GM12878 (cell line): Measurements from ENCODE around the gene CNNM4. TPM values are rescaled to one million over a fixed set of nuclear protein-coding genes. Genes with fewer than 3 reads are reported as not detected.
"Not testable (repeated sequence)": the region's sequence is repeated elsewhere in the genome, so short reads cannot be mapped to it uniquely, and the experiment has no call there.

Experiments
- ATAC-seq: fragments of 200-7000 bp; cut with Tn5 transposase; 3 replicates; pipeline ENCODE4 v1.9.1; 2020; ENCODE audit warnings: mild to moderate bottlenecking, moderate library complexity
- BruUV-seq: library from RNA; stranded (reverse); fragments of 400-500 nt; replicated peaks from 2 replicates; lab custom pipeline; 2021; lab: Mats Ljungman, UMichigan
- CTCF ChIA-PET: fragments of 300-600 bp; sonication (Branson Sonifier 250); formaldehyde crosslinking; extraction: SDS; loops from one replicate; lab custom pipeline; 2021; ENCODE audit warnings: inconsistent platforms; lab: Yijun Ruan, JAX
- POLR2A ChIA-PET: fragments of 350-600 bp; formaldehyde crosslinking; extraction: SDS; loops from one replicate; lab custom pipeline; 2021; ENCODE audit warnings: inconsistent platforms; lab: Charles Lee
- RAD21 ChIA-PET: fragments of 300-600 bp; sonication (Branson Sonifier 250); formaldehyde crosslinking; loops from one replicate; lab custom pipeline; 2023; ENCODE audit warnings: antibody characterized with exemption; ENCODE audit not compliant: unreplicated experiment; lab: Charles Lee
- SMC1A ChIA-PET: fragments of 300-600 bp; sonication (Branson Sonifier 250); formaldehyde crosslinking; loops from one replicate; lab custom pipeline; 2023; ENCODE audit not compliant: unreplicated experiment, uncharacterized antibody; lab: Charles Lee
- DNase-seq: peaks from one replicate; pipeline ENCODE4 v3.0.0-alpha.2; 2011; ENCODE audit warnings: low read depth, low spot score
- FAIRE-seq: peaks from 3 replicates; lab custom pipeline; 2011; peaks lifted over from hg19 to GRCh38; lab: Jason Lieb, UNC
- H2AFZ ChIP-seq: 2 replicates; pipeline ENCODE4 v1.6.0; 2011; ENCODE audit warnings: low read depth, low read length, control low read depth; ENCODE audit not compliant: control insufficient read depth
- H3K27ac ChIP-seq: 2 replicates; pipeline ENCODE4 v1.5.1; 2011; ENCODE audit warnings: control low read depth; ENCODE audit not compliant: control insufficient read depth, insufficient read depth
- H3K27me3 ChIP-seq, 2 experiments: replicated peaks in 1 of 2; 2 replicates each; pipeline versions ENCODE4 v1.6.0 to v1.6.1; 2011; ENCODE audit warnings: low read length in 1 of 2; ENCODE audit not compliant: control insufficient read depth in 2 of 2, insufficient read depth in 2 of 2
- H3K36me3 ChIP-seq, 2 experiments: 2 replicates each; pipeline ENCODE4 v1.5.1; 2011; ENCODE audit warnings: low read length in 1 of 2; ENCODE audit not compliant: control insufficient read depth in 2 of 2, insufficient read depth in 2 of 2
- H3K4me1 ChIP-seq: 2 replicates; pipeline ENCODE4 v1.6.1; 2011; ENCODE audit warnings: mild to moderate bottlenecking, low read length, moderate library complexity, mixed read lengths; ENCODE audit not compliant: control insufficient read depth, insufficient read depth
- H3K4me2 ChIP-seq: 2 replicates; pipeline ENCODE4 v1.6.0; 2011; ENCODE audit warnings: control low read depth; ENCODE audit not compliant: control insufficient read depth, insufficient read depth
- H3K4me3 ChIP-seq: fragments of 200-600 bp; sonication (generic); 2 replicates; pipeline ENCODE4 v1.5.1; 2016
- H3K79me2 ChIP-seq: 2 replicates; pipeline ENCODE4 v1.6.0; 2011; ENCODE audit warnings: low read length; ENCODE audit not compliant: control insufficient read depth, insufficient read depth
- H3K9ac ChIP-seq: 2 replicates; pipeline ENCODE4 v1.8.0; 2011; ENCODE audit warnings: low read length, control low read depth, mixed read lengths; ENCODE audit not compliant: control insufficient read depth, insufficient read depth
- H3K9me3 ChIP-seq: replicated peaks from 3 replicates; pipeline ENCODE4 v1.5.1; 2011; ENCODE audit warnings: mild to moderate bottlenecking, low read length; ENCODE audit not compliant: control insufficient read depth, insufficient read depth
- H4K20me1 ChIP-seq: 2 replicates; pipeline ENCODE4 v1.6.0; 2011; ENCODE audit not compliant: control insufficient read depth, insufficient read depth
- CBX5 ChIP-seq: sonication (generic); IDR thresholded peaks from 2 replicates; pipeline ENCODE4 v1.6.1; 2016; ENCODE audit warnings: low read depth, moderate library complexity, mild to moderate bottlenecking, inconsistent platforms
- CHD2 ChIP-seq: IDR thresholded peaks from 2 replicates; pipeline ENCODE4 v1.6.1; 2011; ENCODE audit warnings: low read depth, low read length, improper control_type of control experiment, borderline replicate concordance
- CREM ChIP-seq: IDR thresholded peaks from 2 replicates; pipeline ENCODE4 v1.6.1; 2014; ENCODE audit warnings: antibody characterized with exemption, low read depth
- CTCF ChIP-seq, 3 experiments: IDR thresholded peaks in 2 of 3; conservative IDR thresholded peaks in 1 of 3; 2 replicates each; pipeline ENCODE4 v1.5.1; 2011; ENCODE audit warnings: low read depth in 3 of 3, low read length in 3 of 3, mild to moderate bottlenecking in 3 of 3, control low read depth in 2 of 3, moderate library complexity in 2 of 3, inconsistent platforms in 1 of 3, mixed read lengths in 1 of 3; ENCODE audit not compliant: control insufficient read depth in 2 of 3, insufficient read depth in 1 of 3; ENCODE audit errors: extremely low read depth in 1 of 3
- ETV6 ChIP-seq, 2 experiments: fragments of 450-650 bp in 1 of 2; IDR thresholded peaks in 1 of 2; conservative IDR thresholded peaks in 1 of 2; 2 replicates each; pipeline ENCODE4 v1.6.1; 2014; ENCODE audit warnings: antibody characterized with exemption in 1 of 2, borderline replicate concordance in 1 of 2, low read depth in 1 of 2, mild to moderate bottlenecking in 1 of 2, moderate library complexity in 1 of 2
- NFXL1 ChIP-seq: fragments of 450-650 bp; IDR thresholded peaks from 2 replicates; pipeline ENCODE4 v1.6.1; 2017; ENCODE audit warnings: antibody characterized with exemption, mild to moderate bottlenecking, borderline replicate concordance
- NFYA ChIP-seq: IDR thresholded peaks from 2 replicates; pipeline ENCODE4 v1.6.1; 2011; ENCODE audit warnings: low read depth, mild to moderate bottlenecking, low read length, improper control_type of control experiment, borderline replicate concordance
- RAD51 ChIP-seq: fragments of 450-650 bp; IDR thresholded peaks from 2 replicates; pipeline ENCODE4 v1.6.1; 2016; ENCODE audit warnings: moderate library complexity, mild to moderate bottlenecking, inconsistent platforms
- SMARCA5 ChIP-seq: fragments of 450-650 bp; IDR thresholded peaks from 2 replicates; pipeline ENCODE4 v1.6.1; 2017; ENCODE audit warnings: mild to moderate bottlenecking
- TCF12 ChIP-seq: IDR thresholded peaks from 2 replicates; pipeline ENCODE4 v1.6.1; 2011; ENCODE audit warnings: low read depth, mild to moderate bottlenecking, low read length
- TCF3 ChIP-seq: IDR thresholded peaks from 2 replicates; pipeline ENCODE4 v1.6.1; 2012; ENCODE audit warnings: low read depth, mild to moderate bottlenecking, low read length, borderline replicate concordance; ENCODE audit not compliant: insufficient read depth
- YY1 ChIP-seq: IDR thresholded peaks from 2 replicates; pipeline ENCODE4 v1.6.1; 2011; ENCODE audit warnings: low read depth, mild to moderate bottlenecking, low read length
- WGBS: methylation state at CpG from one replicate; pipeline ENCODE4 v1.1.6; 2016; ENCODE audit warnings: low lambda C conversion rate; ENCODE audit not compliant: insufficient replicate concordance, insufficient coverage; ENCODE audit errors: missing lambda C conversion rate; 5-methylcytosine and 5-hydroxymethylcytosine counted together
- in situ Hi-C: fragments of 300-500 bp; cut with MboI; formaldehyde crosslinking; loops from 9 replicates; pipeline ENCODE4 v1.14.3; 2018; ENCODE audit warnings: mixed read lengths
- intact Hi-C: fragments of 100-400 bp; cut with micrococcal nuclease; formaldehyde crosslinking; loops from one replicate; pipeline ENCODE4 v1.14.2; 2022; ENCODE audit not compliant: unreplicated experiment
- polyA plus RNA-seq, 11 experiments: library from polyadenylated mRNA; depleted of rRNA in 4 of 11; unstranded in 6 of 11; stranded (reverse) in 5 of 11; fragments of >200 nt; fragmentation: Nextera tagmentation in 4 of 11; fragmentation: Illumina TruSeq in 1 of 11; extraction: Ambion mirVana in 4 of 11; extraction: Trizol in 1 of 11; gene quantifications; 1 replicate in 1 of 11; 2 replicates in 10 of 11; pipeline versions ENCODE4 v1.2.1 to v1.2.3, GENCODE V29; 2011 to 2016; ENCODE audit warnings: inconsistent platforms in 2 of 11, missing spikeins in 2 of 11, low read depth in 1 of 11
- total RNA-seq, 4 experiments: library from RNA; depleted of rRNA in 3 of 4; stranded (reverse); fragments of >200 nt in 3 of 4; fragmentation: Illumina TruSeq in 1 of 4; extraction: Trizol in 1 of 4; gene quantifications; 2 replicates each; pipeline versions ENCODE4 v1.2.1 to v1.2.3, GENCODE V29; 2013 to 2021

The CNNM4 gene
- total and polyA plus RNA-seq, 10 of the 15 experiments (the other 5 are each of a cell fraction or from before 2014, with no cell fraction given), result 2.4 to 13.8 (median 8.1) TPM

DNA sequence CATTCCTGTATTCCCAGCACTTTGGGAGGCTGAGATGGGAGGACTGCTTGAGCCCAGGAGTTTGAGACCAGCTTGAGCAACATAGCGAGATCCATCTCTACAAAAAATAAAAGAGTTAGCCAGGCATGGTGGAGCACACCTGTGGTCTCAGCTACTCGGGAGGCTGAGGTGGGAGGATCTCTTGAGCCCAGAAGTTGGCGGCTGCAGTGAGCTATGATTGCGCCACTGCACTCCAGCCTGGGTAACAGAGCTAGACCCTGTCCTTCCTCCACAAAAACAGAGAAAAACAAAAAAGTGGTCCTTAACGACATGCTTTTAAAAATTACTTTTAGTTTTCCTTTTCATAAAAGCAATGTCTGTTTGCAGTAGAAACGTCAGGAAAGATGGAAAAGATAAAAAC lies 35.8 kb downstream of the CNNM4 start:
- H3K27me3 ChIP-seq, intact Hi-C loops, H3K4me1 ChIP-seq, DNase-seq, H4K20me1 ChIP-seq, H3K9ac ChIP-seq, RAD21 ChIA-PET, ATAC-seq, H3K4me2 ChIP-seq, BruUV-seq, H3K27ac ChIP-seq, H3K4me3 ChIP-seq, FAIRE-seq, H3K9me3 ChIP-seq, H2AFZ ChIP-seq, H3K79me2 ChIP-seq, in situ Hi-C loops: not testable (repeated sequence)
- 75% methylated on average over 6 of the region's 6 CpGs for WGBS
- H3K36me3 ChIP-seq, result peaks cover 9 to 17% of the 10 kb centered on the region in 2 experiments
- CTCF ChIA-PET, result interaction anchor here (0.6 to 1.2 kb wide), 2 partner anchors 33 to 36 kb away, joined by 3 read pairs; partner anchors contain the start of gene CNNM4
- POLR2A ChIA-PET, result interaction anchor here (1.1 kb wide), 1 partner anchor 35 kb away, joined by 3 read pairs; no protein-coding TSS in a partner anchor
- SMC1A ChIA-PET, result interaction anchor here (1.0 to 1.2 kb wide), 2 partner anchors 9 to 33 kb away, joined by 3 to 4 read pairs; no protein-coding TSS in a partner anchor

GRCh38 chr2:96797066-96797625 lies 36.4 kb downstream of the CNNM4 start:
- no TSS peak for BruUV-seq
- in situ Hi-C loops (no loop called here), intact Hi-C loops (no loop called here)
- ChIA-PET SMC1A (interaction anchor here (0.6 to 1.2 kb wide), 3 partner anchors 9 to 34 kb away, joined by 3 to 4 read pairs (median 4); no protein-coding TSS in a partner anchor), CTCF (interaction anchor here (0.6 to 2.6 kb wide), 5 partner anchors 13 to 51 kb away, joined by 3 to 10 read pairs (median 4); partner anchors contain the start of gene CNNM4), POLR2A (interaction anchor here (1.1 kb wide), 1 partner anchor 36 kb away, joined by 3 read pairs; no protein-coding TSS in a partner anchor), RAD21 (interaction anchor here (1.2 kb wide), 1 partner anchor 23 kb away, joined by 4 read pairs; no protein-coding TSS in a partner anchor)
- H3K9me3 ChIP-seq, result no peaks in the 10 kb centered on the region
- 89% methylated on average over 22 of the region's 23 CpGs for WGBS
- H3K79me2 ChIP-seq, result no peaks in the 10 kb centered on the region; the same call in 1 of the 2 replicates
- no peak for DNase-seq
- peaks cover 16 to 22% of the 10 kb centered on the region in 2 experiments for H3K36me3 ChIP-seq
- TF ChIP-seq TCF3, result no peak
- TF ChIP-seq TCF12, result no peak
- no peak for TF ChIP-seq ETV6 (conservative IDR thresholded peaks at IDR 0.05 in 1 of 2, IDR thresholded peaks at IDR 0.05 in 1 of 2; ENCODE audit: borderline replicate concordance in 1 of 2, low read depth in 1 of 2)
- TF ChIP-seq NFXL1, result no peak
- no peak for TF ChIP-seq YY1
- no peak for TF ChIP-seq SMARCA5
- no peak for TF ChIP-seq CBX5
- TF ChIP-seq CHD2, result no peak
- TF ChIP-seq CREM, result no peak
- TF ChIP-seq CTCF (IDR thresholded peaks at IDR 0.05 in 2 of 3, conservative IDR thresholded peaks at IDR 0.05 in 1 of 3; ENCODE audit: control insufficient read depth in 2 of 3, extremely low read depth in 1 of 3, insufficient read depth in 1 of 3, low read depth in 3 of 3, low read length in 3 of 3), result no peak
- TF ChIP-seq RAD51, result no peak
- TF ChIP-seq NFYA, result no peak
- H2AFZ ChIP-seq, result no peak overlapping the region
- H3K27me3 ChIP-seq, result no peaks in the 10 kb centered on the region
- no peak overlapping the region for H3K9ac ChIP-seq
- no peak overlapping the region for H3K27ac ChIP-seq
- H3K4me1 ChIP-seq, result peaks cover 14% of the 10 kb centered on the region
- ATAC-seq, result no peak
- H3K4me2 ChIP-seq, result no peak overlapping the region
- FAIRE-seq, result no peak
- no peak overlapping the region for H3K4me3 ChIP-seq
- H4K20me1 ChIP-seq, result no peaks in the 10 kb centered on the region
